Naive thymus-derived CD4-positive, alpha-beta T cell (primary cell): ENCODE results near the gene DOCK8. TPM values are rescaled to one million over a fixed set of nuclear protein-coding genes. Genes with fewer than 3 reads are reported as not detected.
"Not testable (repeated sequence)": the region's sequence is repeated elsewhere in the genome, so short reads cannot be mapped to it uniquely, and the experiment has no call there.

Experiments
- ATAC-seq: fragments of 150-1000 bp; cut with Tn5 transposase; 2 replicates; pipeline ENCODE4 v1.10.0; 2021; ENCODE audit warnings: mild to moderate bottlenecking, moderate library complexity
- CTCF ChIA-PET: fragments of 350-600 bp; sonication (Branson Sonifier 250); formaldehyde crosslinking; loops from one replicate; lab custom pipeline; 2021; ENCODE audit warnings: antibody characterized with exemption; lab: Charles Lee
- POLR2A ChIA-PET: fragments of 350-600 bp; sonication (Branson Sonifier 250); formaldehyde crosslinking; loops from one replicate; lab custom pipeline; 2021; ENCODE audit warnings: antibody characterized with exemption, inconsistent platforms; lab: Charles Lee
- DNase-seq, 9 donors: peaks; one replicate each; pipeline versions ENCODE4 v3.0.0 to v3.0.0-alpha.2; 2020 to 2022; ENCODE audit warnings: mixed read lengths in 1 of 9
- H3K27ac ChIP-seq: one replicate; pipeline ENCODE4 v1.7.0; 2013; ENCODE audit warnings: mild to moderate bottlenecking, low read depth, low read length, moderate library complexity
- H3K27me3 ChIP-seq, 2 donors: one replicate each; pipeline ENCODE4 v1.7.0; 2013; ENCODE audit warnings: low read length in 2 of 2, mild to moderate bottlenecking in 2 of 2, moderate library complexity in 2 of 2; ENCODE audit not compliant: control insufficient read depth in 2 of 2, insufficient read depth in 2 of 2
- H3K36me3 ChIP-seq, 3 experiments: 1 replicate in 2 of 3; 2 replicates in 1 of 3; pipeline ENCODE4 v1.7.0; 2013; ENCODE audit warnings: low read length in 3 of 3, mild to moderate bottlenecking in 3 of 3, moderate library complexity in 1 of 3; ENCODE audit not compliant: insufficient read depth in 3 of 3, control insufficient read depth in 2 of 3
- H3K4me1 ChIP-seq, 2 donors: one replicate each; pipeline ENCODE4 v1.7.0; 2013; ENCODE audit warnings: low read length in 2 of 2, mild to moderate bottlenecking in 2 of 2, moderate library complexity in 1 of 2; ENCODE audit not compliant: control insufficient read depth in 2 of 2, insufficient read depth in 2 of 2
- H3K4me3 ChIP-seq: 2 replicates; pipeline ENCODE4 v1.7.0; 2013; ENCODE audit warnings: mild to moderate bottlenecking, low read length
- H3K9me3 ChIP-seq, 3 experiments: 1 replicate in 2 of 3; 2 replicates in 1 of 3; pipeline ENCODE4 v1.7.0; 2013; ENCODE audit warnings: low read length in 3 of 3; ENCODE audit not compliant: control insufficient read depth in 2 of 3
- H3K27ac Mint-ChIP-seq, 9 donors: one replicate each; pipeline ENCODE4 v1.8.0; 2020 to 2022; ENCODE audit warnings: mixed read lengths in 9 of 9, mild to moderate bottlenecking in 8 of 9, moderate library complexity in 5 of 9, inconsistent platforms in 2 of 9
- H3K27me3 Mint-ChIP-seq, 5 donors: one replicate each; pipeline ENCODE4 v1.8.0; 2021 to 2022; ENCODE audit warnings: mixed read lengths in 5 of 5, mild to moderate bottlenecking in 1 of 5
- H3K36me3 Mint-ChIP-seq, 5 donors: one replicate each; pipeline ENCODE4 v1.8.0; 2020 to 2022; ENCODE audit warnings: mixed read lengths in 5 of 5, mild to moderate bottlenecking in 3 of 5, inconsistent platforms in 1 of 5
- H3K4me1 Mint-ChIP-seq, 7 donors: one replicate each; pipeline ENCODE4 v1.8.0; 2020 to 2022; ENCODE audit warnings: mixed read lengths in 7 of 7, mild to moderate bottlenecking in 3 of 7, inconsistent platforms in 1 of 7
- H3K4me3 Mint-ChIP-seq, 10 donors: one replicate each; pipeline ENCODE4 v1.8.0; 2020 to 2022; ENCODE audit warnings: mild to moderate bottlenecking in 10 of 10, mixed read lengths in 10 of 10, moderate library complexity in 6 of 10, inconsistent platforms in 2 of 10
- H3K9me3 Mint-ChIP-seq, 11 donors: one replicate each; pipeline ENCODE4 v1.8.0; 2020 to 2022; ENCODE audit warnings: mixed read lengths in 11 of 11, mild to moderate bottlenecking in 4 of 11, inconsistent platforms in 1 of 11, moderate library complexity in 1 of 11
- intact Hi-C, 2 donors: fragments of 100-400 bp; cut with micrococcal nuclease; formaldehyde crosslinking; loops; one replicate each; pipeline ENCODE4 v1.15.1; 2023
- polyA plus RNA-seq, 2 donors: library from polyadenylated mRNA; unstranded; fragments of 300-500 nt; fragmentation: Illumina TruSeq; gene quantifications; one replicate each; pipeline ENCODE4 v1.2.3, GENCODE V29; 2021
- total RNA-seq, 6 experiments: library from RNA in 5 of 6; stranded (reverse) in 5 of 6; gene quantifications; 1 replicate in 5 of 6; 2 replicates in 1 of 6; pipeline ENCODE4 v1.2.3 and lab custom pipeline; 2021 to 2026

Gene DOCK8
- total and polyA plus RNA-seq, 7 experiments from 2014 or later: 47.7 to 294 (median 225) TPM

DNA sequence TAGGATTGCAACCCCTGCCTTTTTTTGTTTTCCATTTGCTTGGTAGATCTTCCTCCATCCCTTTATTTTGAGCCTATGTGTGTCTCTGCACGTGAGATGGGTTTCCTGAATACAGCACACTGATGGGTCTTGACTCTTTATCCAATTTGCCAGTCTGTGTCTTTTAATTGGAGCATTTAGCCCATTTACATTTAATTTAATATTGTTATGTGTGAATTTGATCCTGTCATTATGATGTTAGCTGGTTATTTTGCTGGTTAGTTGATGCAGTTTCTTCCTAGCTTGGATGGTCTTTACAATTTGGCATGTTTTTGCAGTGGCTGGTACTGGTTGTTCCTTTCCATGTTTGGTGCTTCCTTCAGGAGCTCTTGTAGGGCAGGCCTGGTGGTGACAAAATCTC lies 19.0 kb downstream of the DOCK8 start:
- H3K27ac ChIP-seq, H3K4me3 Mint-ChIP-seq, DNase-seq, H3K9me3 ChIP-seq, POLR2A ChIA-PET, CTCF ChIA-PET, H3K4me3 ChIP-seq, H3K27me3 Mint-ChIP-seq, H3K27me3 ChIP-seq, intact Hi-C loops, H3K27ac Mint-ChIP-seq, H3K36me3 ChIP-seq, ATAC-seq: not testable (repeated sequence)
- Mint-ChIP-seq H3K36me3 (peaks cover 0 to 55% (median 3%) of the 10 kb centered on the region in 5 donors), H3K9me3 (peaks cover 0 to 23% (median 7%) of the 10 kb centered on the region in 11 donors), H3K4me1 (peaks cover 0 to 25% (median 12%) of the 10 kb centered on the region in 7 donors)
- H3K4me1 ChIP-seq: peaks cover 3 to 15% of the 10 kb centered on the region in 2 donors

DNA sequence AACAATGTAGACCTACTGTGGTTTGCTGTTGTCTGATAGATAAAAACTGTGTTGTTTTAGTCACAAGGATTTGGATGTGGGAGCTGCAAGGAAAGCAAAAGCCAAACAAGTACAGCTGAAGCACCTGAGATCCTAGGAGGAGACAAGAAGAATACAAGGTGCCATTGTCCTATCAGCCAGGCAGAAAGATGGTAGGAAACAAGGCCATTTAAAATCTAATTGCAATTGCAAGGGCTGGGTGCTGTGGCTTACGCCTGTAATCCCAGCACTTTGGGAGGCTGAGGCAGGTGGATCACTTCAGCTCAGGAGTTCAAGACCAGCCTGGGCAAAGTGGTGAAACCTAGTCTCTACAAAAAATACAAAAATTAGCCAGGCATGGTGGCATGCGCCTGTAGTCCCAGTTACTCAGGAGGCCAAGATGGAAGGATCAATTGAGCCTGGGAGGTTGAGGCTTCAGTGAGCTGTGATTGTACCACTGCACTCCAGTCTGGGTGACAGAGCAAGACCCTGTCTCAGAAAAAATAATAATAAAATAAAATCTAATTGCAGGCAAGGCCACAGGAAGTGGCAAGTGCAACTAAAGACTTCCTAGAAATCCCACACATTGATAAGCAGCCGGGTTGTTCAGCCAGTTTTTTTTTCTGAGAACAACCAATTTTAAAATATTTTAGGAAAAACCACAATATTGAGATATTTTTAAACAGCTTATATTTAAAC lies 22.6 kb downstream of the DOCK8 start:
- intact Hi-C loops: no loop called here
- H3K4me3 Mint-ChIP-seq: peak overlapping the region in 2 of 10 donors; percentile 12 to 58
- peak overlapping the region in 1 of 9 donors; percentile 81 for H3K27ac Mint-ChIP-seq
- no peaks in the 10 kb centered on the region for H3K9me3 ChIP-seq
- ATAC-seq (no peak), DNase-seq (no peak)
- H3K4me1 ChIP-seq: peaks cover 3 to 15% of the 10 kb centered on the region in 2 donors
- no peak overlapping the region for H3K27ac ChIP-seq
- H3K27me3 ChIP-seq: no peaks in the 10 kb centered on the region
- peaks cover 0 to 23% (median 7%) of the 10 kb centered on the region in 11 donors for H3K9me3 Mint-ChIP-seq
- H3K4me1 Mint-ChIP-seq: peaks cover 0 to 45% (median 12%) of the 10 kb centered on the region in 7 donors
- H3K36me3 Mint-ChIP-seq: peaks cover 0 to 58% (median 3%) of the 10 kb centered on the region in 5 donors
- no peaks in the 10 kb centered on the region for H3K36me3 ChIP-seq
- H3K27me3 Mint-ChIP-seq: peaks cover 0 to 8% (median 0%) of the 10 kb centered on the region in 5 donors
- H3K4me3 ChIP-seq: no peak overlapping the region
- ChIA-PET POLR2A (interaction anchor here (0.8 kb wide), 1 partner anchor 9 kb away, joined by 3 read pairs; no protein-coding TSS in a partner anchor), CTCF (no interaction called here)

DNA sequence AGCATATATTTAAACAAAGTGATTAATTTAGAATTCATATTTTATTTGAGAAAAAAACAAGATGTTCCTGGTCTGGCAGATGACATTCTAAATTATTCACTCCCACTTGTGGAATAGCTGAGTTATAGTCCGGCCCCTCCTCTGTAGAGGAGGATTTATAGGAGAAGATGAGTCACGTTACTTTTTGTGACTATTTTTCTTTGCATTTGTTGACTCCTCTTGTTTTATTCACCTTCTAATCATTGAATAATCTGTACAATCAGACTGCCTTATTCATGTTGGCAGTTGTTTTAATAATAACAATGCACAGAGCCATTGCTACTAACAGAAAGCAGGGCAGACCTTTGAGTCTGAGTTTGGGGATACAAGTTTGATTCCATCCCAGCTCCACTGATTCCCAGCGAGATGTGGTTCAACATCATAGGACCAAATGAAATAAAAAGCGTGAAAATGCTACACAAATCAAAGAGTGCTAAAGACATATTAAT lies 23.2 kb downstream of the DOCK8 start:
- H3K27me3 ChIP-seq: no peaks in the 10 kb centered on the region
- H3K4me3 ChIP-seq: no peak overlapping the region
- no peaks in the 10 kb centered on the region for H3K9me3 ChIP-seq
- H3K27me3 Mint-ChIP-seq: peaks cover 0 to 4% (median 0%) of the 10 kb centered on the region in 5 donors
- peak overlapping the region in 2 of 10 donors; percentile 27 to 71 for H3K4me3 Mint-ChIP-seq
- no peak overlapping the region for H3K27ac ChIP-seq
- H3K27ac Mint-ChIP-seq: peak overlapping the region in 2 of 9 donors; percentile 17 to 66
- peaks cover 0 to 60% (median 3%) of the 10 kb centered on the region in 5 donors for H3K36me3 Mint-ChIP-seq
- ChIA-PET POLR2A (no interaction called here), CTCF (no interaction called here)
- no peak for ATAC-seq
- intact Hi-C loops: loop anchor here in 1 of 2 donors (2.0 kb wide), 1 partner anchor 15 kb away; no protein-coding TSS in a partner anchor
- no peaks in the 10 kb centered on the region for H3K36me3 ChIP-seq
- peaks cover 0 to 23% (median 7%) of the 10 kb centered on the region in 11 donors for H3K9me3 Mint-ChIP-seq
- DNase-seq: no peak
- H3K4me1 Mint-ChIP-seq: peaks cover 0 to 50% (median 12%) of the 10 kb centered on the region in 7 donors
- H3K4me1 ChIP-seq: peaks cover 3 to 15% of the 10 kb centered on the region in 2 donors

DNA sequence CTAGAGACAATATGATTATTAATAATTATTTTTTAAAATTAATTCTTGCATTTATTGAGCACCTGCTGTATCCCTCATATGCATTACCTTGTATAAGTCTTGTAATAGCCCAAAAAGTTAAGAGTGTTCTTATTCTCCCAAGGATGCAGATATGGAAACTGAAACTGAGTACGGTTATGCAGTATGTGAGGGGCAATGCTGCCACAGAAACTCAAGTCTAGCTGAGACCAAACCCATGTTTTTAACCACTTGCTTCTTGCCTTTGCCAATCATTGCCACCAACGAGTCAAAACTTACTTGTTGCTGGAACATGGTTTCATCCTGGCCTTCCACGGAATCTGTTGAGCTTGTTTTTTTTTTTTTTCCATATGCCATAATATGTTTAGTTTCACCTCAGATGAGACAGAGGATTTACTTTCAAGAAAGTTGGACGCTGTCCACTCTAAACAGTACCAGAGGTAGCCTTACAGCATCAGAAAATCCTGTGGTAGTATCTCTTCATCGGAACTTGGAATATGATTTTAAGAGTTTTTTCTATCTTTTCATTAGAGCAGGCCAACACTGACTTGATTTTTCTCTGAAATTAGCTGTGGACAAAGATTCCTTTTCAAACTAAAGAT lies 27.9 kb downstream of the DOCK8 start:
- H3K27ac ChIP-seq: no peak overlapping the region

DNA sequence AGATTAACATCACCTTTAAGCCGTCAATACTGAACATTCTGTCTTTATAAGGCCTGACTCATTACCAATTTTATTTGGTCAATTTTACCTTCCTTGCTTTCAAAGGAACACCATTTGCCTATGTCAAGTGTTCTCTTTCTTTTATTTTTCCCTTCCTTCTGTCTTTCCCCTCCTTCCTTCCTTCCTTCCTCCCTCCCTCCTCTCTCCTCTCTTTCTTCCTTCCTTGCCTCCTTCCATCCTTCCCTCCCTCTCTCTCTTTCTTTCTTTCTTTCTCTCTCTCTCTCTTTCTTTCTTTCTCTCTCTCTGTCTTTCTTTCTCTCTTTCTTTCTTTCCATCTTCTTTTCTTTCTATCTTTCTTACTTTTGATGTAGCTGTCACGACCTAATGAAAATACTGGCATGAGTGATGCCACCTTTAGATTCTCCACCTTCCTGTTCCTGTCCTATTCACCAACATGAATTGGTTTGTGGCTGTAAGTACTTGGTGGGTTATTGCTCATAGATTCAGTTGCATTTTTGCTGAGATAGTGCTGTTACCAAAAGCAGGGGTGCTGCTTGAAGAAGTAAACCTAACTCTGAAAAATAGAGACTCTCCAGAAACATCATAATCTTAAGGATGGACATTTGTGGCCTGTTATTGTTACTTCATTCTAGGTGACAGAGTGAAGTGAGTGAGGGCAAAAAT lies 33.8 kb downstream of the DOCK8 start:
- H3K4me3 ChIP-seq: no peak overlapping the region
- H3K27me3 ChIP-seq: no peaks in the 10 kb centered on the region
- Mint-ChIP-seq H3K4me1 (peaks cover 7 to 41% (median 11%) of the 10 kb centered on the region in 7 donors), H3K27me3 (peaks cover 0 to 8% (median 0%) of the 10 kb centered on the region in 5 donors), H3K36me3 (peaks cover 0 to 29% (median 0%) of the 10 kb centered on the region in 5 donors), H3K4me3 (peak overlapping the region in 1 of 10 donors; percentile 41), H3K9me3 (no peaks in the 10 kb centered on the region), H3K27ac (peak overlapping the region in 2 of 9 donors; percentile 32 to 61)
- intact Hi-C loops: loop anchor here in 1 of 2 donors (1.0 kb wide), 1 partner anchor 24 kb away; no protein-coding TSS in a partner anchor
- ChIA-PET POLR2A (no interaction called here), CTCF (no interaction called here)
- no peak for ATAC-seq
- no peaks in the 10 kb centered on the region for H3K36me3 ChIP-seq
- H3K27ac ChIP-seq: no peak overlapping the region
- DNase-seq: no peak
- no peaks in the 10 kb centered on the region for H3K4me1 ChIP-seq
- H3K9me3 ChIP-seq: no peaks in the 10 kb centered on the region

More for the DNA sequence above, 27.9 kb downstream of the DOCK8 start:
- Mint-ChIP-seq H3K36me3 (peaks cover 0 to 35% (median 0%) of the 10 kb centered on the region in 5 donors), H3K27me3 (peaks cover 0 to 4% (median 0%) of the 10 kb centered on the region in 5 donors), H3K4me1 (peaks cover 0 to 49% (median 5%) of the 10 kb centered on the region in 7 donors), H3K27ac (peak overlapping the region in 1 of 9 donors; percentile 73), H3K4me3 (peak overlapping the region in 1 of 10 donors; percentile 53), H3K9me3 (no peaks in the 10 kb centered on the region)
- no peaks in the 10 kb centered on the region for H3K27me3 ChIP-seq
- ChIA-PET CTCF (interaction anchor here (1.1 kb wide), 1 partner anchor 38 kb away, joined by 4 read pairs; no protein-coding TSS in a partner anchor), POLR2A (no interaction called here)
- H3K4me1 ChIP-seq: peaks cover 3 to 9% of the 10 kb centered on the region in 2 donors
- intact Hi-C loops: loop anchor here in 1 of 2 donors (1.0 kb wide), 1 partner anchor 30 kb away; no protein-coding TSS in a partner anchor
- no peak for DNase-seq
- H3K36me3 ChIP-seq: no peaks in the 10 kb centered on the region
- H3K9me3 ChIP-seq: no peaks in the 10 kb centered on the region
- no peak for ATAC-seq
- no peak overlapping the region for H3K4me3 ChIP-seq

DNA sequence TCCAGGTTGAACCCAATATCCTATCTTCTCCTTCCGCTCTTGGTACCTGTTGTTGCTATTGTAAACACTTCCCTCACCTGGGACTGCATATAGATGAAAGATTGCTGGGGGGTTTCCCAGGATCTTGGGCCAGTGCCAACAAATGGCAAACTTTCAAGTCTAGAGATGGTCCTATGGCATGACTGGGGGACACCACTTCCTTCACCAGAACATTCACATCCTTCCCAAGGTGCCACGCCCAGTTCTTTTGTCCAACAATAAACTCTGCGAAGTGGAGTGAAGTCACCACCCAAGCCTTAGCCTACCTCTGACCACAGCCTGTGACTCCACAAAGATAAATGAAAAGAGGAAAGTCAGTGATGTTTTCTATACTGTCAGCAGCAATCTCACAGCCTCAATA lies 34.4 kb downstream of the DOCK8 start:
- H3K9me3 Mint-ChIP-seq: no peaks in the 10 kb centered on the region
- ChIA-PET CTCF (no interaction called here), POLR2A (no interaction called here)
- peak overlapping the region in 1 of 10 donors; percentile 67 for H3K4me3 Mint-ChIP-seq
- intact Hi-C loops: no loop called here
- no peak overlapping the region for H3K27ac ChIP-seq
- H3K27me3 ChIP-seq: no peaks in the 10 kb centered on the region
- peak overlapping the region in 2 of 9 donors; percentile 61 to 67 for H3K27ac Mint-ChIP-seq
- H3K36me3 Mint-ChIP-seq: peaks cover 0 to 28% (median 0%) of the 10 kb centered on the region in 5 donors
- no peaks in the 10 kb centered on the region for H3K9me3 ChIP-seq
- H3K4me1 Mint-ChIP-seq: peaks cover 7 to 39% (median 11%) of the 10 kb centered on the region in 7 donors
- DNase-seq (peak in 5 of 9 donors; percentile 3 to 12 (median 9)), ATAC-seq (peak; percentile 56)
- H3K27me3 Mint-ChIP-seq: peaks cover 0 to 10% (median 0%) of the 10 kb centered on the region in 5 donors
- H3K4me3 ChIP-seq: no peak overlapping the region
- no peaks in the 10 kb centered on the region for H3K36me3 ChIP-seq
- no peaks in the 10 kb centered on the region for H3K4me1 ChIP-seq
